Mucosa of descending colon (tissue), 3 donors: ENCODE measurements around the gene NFATC1. TPM values are rescaled to one million over a fixed set of nuclear protein-coding genes. Genes with fewer than 3 reads are reported as not detected.
A peak's percentile ranks its signal among the peaks of the same experiment; 100 is the strongest.

Experiments used
- ATAC-seq: fragments of 200-7000 bp; cut with Tn5 transposase; one replicate; pipeline ENCODE4 v1.9.1; 2020; ENCODE audit warnings: mild to moderate bottlenecking, moderate library complexity
- DNase-seq, 3 donors: peaks; one replicate each; pipeline ENCODE4 v3.0.0-alpha.2; 2020
- H3K36me3 ChIP-seq: fragments of 200-600 bp; one replicate; pipeline ENCODE4 v1.8.0; 2021; ENCODE audit warnings: low read depth, mild to moderate bottlenecking
- H3K4me1 ChIP-seq: fragments of 200-600 bp; one replicate; pipeline ENCODE4 v1.8.0; 2021; ENCODE audit warnings: low read depth, mild to moderate bottlenecking
- H3K4me3 ChIP-seq: fragments of 200-600 bp; one replicate; pipeline ENCODE4 v1.8.0; 2021; ENCODE audit warnings: mild to moderate bottlenecking
- H3K9me3 ChIP-seq: fragments of 200-600 bp; one replicate; pipeline ENCODE4 v1.8.0; 2021; ENCODE audit warnings: mild to moderate bottlenecking
- intact Hi-C, 2 donors: fragments of 100-400 bp; cut with DNase I in 1 of 2; cut with micrococcal nuclease in 1 of 2; formaldehyde crosslinking; loops; one replicate each; pipeline versions ENCODE4 v1.11.0 to v1.11.1; 2022; cut with DNase I, micrococcal nuclease
- total RNA-seq, 3 donors: library from RNA; stranded (reverse); fragmentation: NEBNext Ultra II Directional in 2 of 3; extraction: Animal tissue kit (Norgen Biotek cat#: 25700) in 2 of 3; gene quantifications; one replicate each; pipeline versions ENCODE4 v1.2.1 to v1.2.4, GENCODE V29; 2021 to 2023
- TF ChIP-seq, protein P1 (sequence below): fragments of 200-600 bp; IDR thresholded peaks from one replicate; pipeline ENCODE4 v1.8.0; 2022; ENCODE audit warnings: antibody characterized with exemption, mild to moderate bottlenecking
- donor health status: DM: no; HTN: no; CAD: no; lungs with moderate emphysema.
- donor health status: DM: no; HTN: no; CAD: no.
- donor health status: DM: no; HTN: yes; CAD: no.

Gene NFATC1
- total RNA-seq, 3 donors from 2014 or later: 2.9 to 12.9 (median 4.6) TPM

GRCh38 chr18:79556829-79557585 is 161.3 kb downstream of the NFATC1 start:
- no peaks in the 10 kb centered on the region for H3K36me3 ChIP-seq
- no peaks in the 10 kb centered on the region for H3K4me1 ChIP-seq
- TF ChIP-seq, protein P1, sequence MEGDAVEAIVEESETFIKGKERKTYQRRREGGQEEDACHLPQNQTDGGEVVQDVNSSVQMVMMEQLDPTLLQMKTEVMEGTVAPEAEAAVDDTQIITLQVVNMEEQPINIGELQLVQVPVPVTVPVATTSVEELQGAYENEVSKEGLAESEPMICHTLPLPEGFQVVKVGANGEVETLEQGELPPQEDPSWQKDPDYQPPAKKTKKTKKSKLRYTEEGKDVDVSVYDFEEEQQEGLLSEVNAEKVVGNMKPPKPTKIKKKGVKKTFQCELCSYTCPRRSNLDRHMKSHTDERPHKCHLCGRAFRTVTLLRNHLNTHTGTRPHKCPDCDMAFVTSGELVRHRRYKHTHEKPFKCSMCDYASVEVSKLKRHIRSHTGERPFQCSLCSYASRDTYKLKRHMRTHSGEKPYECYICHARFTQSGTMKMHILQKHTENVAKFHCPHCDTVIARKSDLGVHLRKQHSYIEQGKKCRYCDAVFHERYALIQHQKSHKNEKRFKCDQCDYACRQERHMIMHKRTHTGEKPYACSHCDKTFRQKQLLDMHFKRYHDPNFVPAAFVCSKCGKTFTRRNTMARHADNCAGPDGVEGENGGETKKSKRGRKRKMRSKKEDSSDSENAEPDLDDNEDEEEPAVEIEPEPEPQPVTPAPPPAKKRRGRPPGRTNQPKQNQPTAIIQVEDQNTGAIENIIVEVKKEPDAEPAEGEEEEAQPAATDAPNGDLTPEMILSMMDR: no peak
- no peak overlapping the region for H3K4me3 ChIP-seq
- ATAC-seq (no peak), DNase-seq (peak in 1 of 3 donors; percentile 33)
- intact Hi-C loops: no loop called here
- H3K9me3 ChIP-seq: no peaks in the 10 kb centered on the region

DNA sequence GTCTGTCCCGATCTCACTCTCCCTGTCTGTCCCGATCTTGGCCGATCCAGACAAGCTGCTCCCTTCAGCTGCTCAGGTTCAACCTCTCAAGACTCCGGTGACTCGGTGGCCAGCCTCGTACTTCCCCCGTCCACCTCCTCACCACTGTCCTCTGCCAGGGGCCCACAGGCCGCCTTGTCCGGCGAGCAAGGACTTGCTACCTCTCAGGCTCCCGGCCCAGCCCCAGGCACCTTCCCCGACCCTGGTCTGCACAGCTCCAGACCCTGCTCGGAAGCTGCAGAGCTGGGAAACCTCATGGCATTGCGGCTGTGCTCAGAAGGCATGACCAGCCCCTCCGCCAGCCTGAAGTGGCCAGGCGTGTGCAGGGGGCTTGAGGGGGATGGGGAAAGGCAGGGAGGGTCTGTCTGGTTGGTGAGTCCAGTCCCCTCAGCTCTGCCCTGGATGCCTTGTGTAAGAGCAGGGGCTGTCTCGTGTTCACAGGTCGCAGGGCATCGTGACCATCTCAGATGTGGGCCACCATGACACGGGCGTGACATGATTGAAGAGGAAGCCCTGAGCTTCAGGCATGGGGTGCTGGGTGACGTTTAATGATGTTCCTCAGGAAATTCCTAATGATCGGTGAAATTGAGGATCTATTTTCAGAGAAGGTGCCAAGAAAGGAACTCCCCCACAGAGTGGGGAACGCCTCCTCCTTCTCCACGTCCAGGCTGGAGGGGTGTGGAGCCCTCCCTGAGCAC is 162.6 kb downstream of the NFATC1 start:
- Histone ChIP-seq H3K4me3 (no peak overlapping the region), H3K4me1 (no peaks in the 10 kb centered on the region), H3K9me3 (no peaks in the 10 kb centered on the region), H3K36me3 (no peaks in the 10 kb centered on the region)
- TF ChIP-seq, protein P1: no peak
- intact Hi-C loops: no loop called here
- DNase-seq (peak in 1 of 3 donors; percentile 42), ATAC-seq (no peak)

DNA sequence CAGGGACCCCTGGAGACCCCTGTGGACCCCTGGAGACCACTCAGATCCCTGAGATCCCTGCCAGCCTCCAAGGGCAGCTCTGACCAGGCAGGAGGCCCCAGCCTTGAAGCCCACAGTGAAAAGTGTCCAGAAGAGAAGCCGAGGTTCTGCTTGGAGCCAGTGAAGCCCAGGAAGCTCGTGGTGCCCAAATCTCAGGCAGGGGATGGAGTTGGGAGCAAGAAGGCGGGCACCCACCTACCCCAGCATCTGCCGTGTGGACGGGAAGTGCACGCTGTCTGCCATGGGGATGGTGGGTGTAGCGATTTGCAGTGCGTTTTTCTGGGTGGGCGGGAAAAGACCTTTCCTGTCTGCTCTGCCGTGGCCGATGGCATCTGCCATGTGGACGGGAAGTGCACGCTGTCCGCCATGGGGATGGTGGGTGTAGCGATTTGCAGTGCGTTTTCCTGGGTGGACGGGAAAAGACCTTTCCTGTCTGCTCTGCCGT is 163.2 kb downstream of the NFATC1 start:
- DNase-seq (peak in 1 of 3 donors; percentile 25), ATAC-seq (no peak)
- TF ChIP-seq, protein P1: no peak
- Histone ChIP-seq H3K4me1 (no peaks in the 10 kb centered on the region), H3K36me3 (no peaks in the 10 kb centered on the region), H3K4me3 (no peak overlapping the region), H3K9me3 (no peaks in the 10 kb centered on the region)
- intact Hi-C loops: no loop called here

- TF ChIP-seq, protein P1: no peak
- Histone ChIP-seq H3K4me3 (no peak overlapping the region), H3K4me1 (no peaks in the 10 kb centered on the region), H3K9me3 (no peaks in the 10 kb centered on the region), H3K36me3 (no peaks in the 10 kb centered on the region)
- ATAC-seq (no peak), DNase-seq (peak in 1 of 3 donors; percentile 10)
- intact Hi-C loops: no loop called here
Measured at GRCh38 chr18:79559436-79559835, 163.7 kb downstream of the NFATC1 start.

- DNase-seq: peak in 1 of 3 donors; percentile 29
- Histone ChIP-seq H3K4me1 (no peaks in the 10 kb centered on the region), H3K4me3 (no peak overlapping the region), H3K9me3 (no peaks in the 10 kb centered on the region), H3K36me3 (no peaks in the 10 kb centered on the region)
- no peak for ATAC-seq
- TF ChIP-seq, protein P1: no peak
- intact Hi-C loops: no loop called here
Measured at GRCh38 chr18:79560042-79560860, 164.5 kb downstream of the NFATC1 start.
